GM12878 (cell line): ENCODE results near the gene DHX29. TPM values are rescaled to one million over a fixed set of nuclear protein-coding genes. Genes with fewer than 3 reads are reported as not detected.

Experiments used
- ATAC-seq: fragments of 200-7000 bp; cut with Tn5 transposase; 3 replicates; pipeline ENCODE4 v1.9.1; 2020; ENCODE audit warnings: mild to moderate bottlenecking, moderate library complexity
- BruUV-seq: library from RNA; stranded (reverse); fragments of 400-500 nt; replicated peaks from 2 replicates; lab custom pipeline; 2021; lab: Mats Ljungman, UMichigan
- CTCF ChIA-PET: fragments of 300-600 bp; sonication (Branson Sonifier 250); formaldehyde crosslinking; extraction: SDS; loops from one replicate; lab custom pipeline; 2021; ENCODE audit warnings: inconsistent platforms; lab: Yijun Ruan, JAX
- POLR2A ChIA-PET: fragments of 350-600 bp; formaldehyde crosslinking; extraction: SDS; loops from one replicate; lab custom pipeline; 2021; ENCODE audit warnings: inconsistent platforms; lab: Charles Lee
- RAD21 ChIA-PET: fragments of 300-600 bp; sonication (Branson Sonifier 250); formaldehyde crosslinking; loops from one replicate; lab custom pipeline; 2023; ENCODE audit warnings: antibody characterized with exemption; ENCODE audit not compliant: unreplicated experiment; lab: Charles Lee
- SMC1A ChIA-PET: fragments of 300-600 bp; sonication (Branson Sonifier 250); formaldehyde crosslinking; loops from one replicate; lab custom pipeline; 2023; ENCODE audit not compliant: unreplicated experiment, uncharacterized antibody; lab: Charles Lee
- DNase-seq: peaks from one replicate; pipeline ENCODE4 v3.0.0-alpha.2; 2011; ENCODE audit warnings: low read depth, low spot score
- FAIRE-seq: peaks from 3 replicates; lab custom pipeline; 2011; peaks lifted over from hg19 to GRCh38; lab: Jason Lieb, UNC
- H2AFZ ChIP-seq: 2 replicates; pipeline ENCODE4 v1.6.0; 2011; ENCODE audit warnings: low read depth, low read length, control low read depth; ENCODE audit not compliant: control insufficient read depth
- H3K27ac ChIP-seq: 2 replicates; pipeline ENCODE4 v1.5.1; 2011; ENCODE audit warnings: control low read depth; ENCODE audit not compliant: control insufficient read depth, insufficient read depth
- H3K27me3 ChIP-seq, 2 experiments: replicated peaks in 1 of 2; 2 replicates each; pipeline versions ENCODE4 v1.6.0 to v1.6.1; 2011; ENCODE audit warnings: low read length in 1 of 2; ENCODE audit not compliant: control insufficient read depth in 2 of 2, insufficient read depth in 2 of 2
- H3K36me3 ChIP-seq, 2 experiments: 2 replicates each; pipeline ENCODE4 v1.5.1; 2011; ENCODE audit warnings: low read length in 1 of 2; ENCODE audit not compliant: control insufficient read depth in 2 of 2, insufficient read depth in 2 of 2
- H3K4me1 ChIP-seq: 2 replicates; pipeline ENCODE4 v1.6.1; 2011; ENCODE audit warnings: mild to moderate bottlenecking, low read length, moderate library complexity, mixed read lengths; ENCODE audit not compliant: control insufficient read depth, insufficient read depth
- H3K4me2 ChIP-seq: 2 replicates; pipeline ENCODE4 v1.6.0; 2011; ENCODE audit warnings: control low read depth; ENCODE audit not compliant: control insufficient read depth, insufficient read depth
- H3K4me3 ChIP-seq: fragments of 200-600 bp; sonication (generic); 2 replicates; pipeline ENCODE4 v1.5.1; 2016
- H3K79me2 ChIP-seq: 2 replicates; pipeline ENCODE4 v1.6.0; 2011; ENCODE audit warnings: low read length; ENCODE audit not compliant: control insufficient read depth, insufficient read depth
- H3K9ac ChIP-seq: 2 replicates; pipeline ENCODE4 v1.8.0; 2011; ENCODE audit warnings: low read length, control low read depth, mixed read lengths; ENCODE audit not compliant: control insufficient read depth, insufficient read depth
- H3K9me3 ChIP-seq: replicated peaks from 3 replicates; pipeline ENCODE4 v1.5.1; 2011; ENCODE audit warnings: mild to moderate bottlenecking, low read length; ENCODE audit not compliant: control insufficient read depth, insufficient read depth
- H4K20me1 ChIP-seq: 2 replicates; pipeline ENCODE4 v1.6.0; 2011; ENCODE audit not compliant: control insufficient read depth, insufficient read depth
- BACH1 ChIP-seq: fragments of 450-650 bp; IDR thresholded peaks from 2 replicates; pipeline ENCODE4 v1.6.1; 2017; ENCODE audit warnings: mild to moderate bottlenecking, borderline replicate concordance
- CEBPB ChIP-seq, 2 experiments: fragments of 150-350 bp in 1 of 2; IDR thresholded peaks; 2 replicates each; pipeline ENCODE4 v1.6.1; 2012 to 2014; ENCODE audit warnings: low read depth in 2 of 2, low read length in 2 of 2, borderline replicate concordance in 1 of 2, inconsistent platforms in 1 of 2
- EED ChIP-seq: sonication (generic); IDR thresholded peaks from 2 replicates; pipeline ENCODE4 v1.6.1; 2016; ENCODE audit warnings: antibody characterized with exemption, low read depth
- ETV6 ChIP-seq, 2 experiments: fragments of 450-650 bp in 1 of 2; IDR thresholded peaks in 1 of 2; conservative IDR thresholded peaks in 1 of 2; 2 replicates each; pipeline ENCODE4 v1.6.1; 2014; ENCODE audit warnings: antibody characterized with exemption in 1 of 2, borderline replicate concordance in 1 of 2, low read depth in 1 of 2, mild to moderate bottlenecking in 1 of 2, moderate library complexity in 1 of 2
- FOXM1 ChIP-seq: IDR thresholded peaks from 2 replicates; pipeline ENCODE4 v1.6.1; 2012; ENCODE audit warnings: low read depth, mild to moderate bottlenecking, inconsistent platforms, low read length, moderate library complexity
- GATAD2B ChIP-seq: fragments of 450-650 bp; conservative IDR thresholded peaks from 2 replicates; pipeline ENCODE4 v1.6.1; 2017; ENCODE audit warnings: low read depth, mild to moderate bottlenecking, moderate library complexity
- HDGF ChIP-seq: fragments of 450-650 bp; IDR thresholded peaks from 2 replicates; pipeline ENCODE4 v1.6.1; 2016; ENCODE audit warnings: antibody characterized with exemption
- HSF1 ChIP-seq: fragments of 150-350 bp; IDR thresholded peaks from 2 replicates; pipeline ENCODE4 v1.6.1; 2014; ENCODE audit warnings: mild to moderate bottlenecking, low read depth, low read length
- NBN ChIP-seq: fragments of 450-650 bp; IDR thresholded peaks from 2 replicates; pipeline ENCODE4 v1.6.1; 2016
- NR2C1 ChIP-seq: fragments of 450-650 bp; IDR thresholded peaks from 2 replicates; pipeline ENCODE4 v1.6.1; 2017; ENCODE audit warnings: antibody characterized with exemption, mild to moderate bottlenecking, moderate library complexity
- POLR2AphosphoS2 ChIP-seq: IDR thresholded peaks from 2 replicates; pipeline ENCODE4 v1.6.1; 2011; ENCODE audit warnings: low read depth, mild to moderate bottlenecking, low read length, improper control_type of control experiment, moderate library complexity
- ZBTB33 ChIP-seq: fragments of 450-650 bp; IDR thresholded peaks from 2 replicates; pipeline ENCODE4 v1.6.1; 2017; ENCODE audit warnings: mild to moderate bottlenecking
- WGBS: methylation state at CpG from one replicate; pipeline ENCODE4 v1.1.6; 2016; ENCODE audit warnings: low lambda C conversion rate; ENCODE audit not compliant: insufficient replicate concordance, insufficient coverage; ENCODE audit errors: missing lambda C conversion rate; 5-methylcytosine and 5-hydroxymethylcytosine counted together
- in situ Hi-C: fragments of 300-500 bp; cut with MboI; formaldehyde crosslinking; loops from 9 replicates; pipeline ENCODE4 v1.14.3; 2018; ENCODE audit warnings: mixed read lengths
- intact Hi-C: fragments of 100-400 bp; cut with micrococcal nuclease; formaldehyde crosslinking; loops from one replicate; pipeline ENCODE4 v1.14.2; 2022; ENCODE audit not compliant: unreplicated experiment
- polyA plus RNA-seq, 11 experiments: library from polyadenylated mRNA; depleted of rRNA in 4 of 11; unstranded in 6 of 11; stranded (reverse) in 5 of 11; fragments of >200 nt; fragmentation: Nextera tagmentation in 4 of 11; fragmentation: Illumina TruSeq in 1 of 11; extraction: Ambion mirVana in 4 of 11; extraction: Trizol in 1 of 11; gene quantifications; 1 replicate in 1 of 11; 2 replicates in 10 of 11; pipeline versions ENCODE4 v1.2.1 to v1.2.3, GENCODE V29; 2011 to 2016; ENCODE audit warnings: inconsistent platforms in 2 of 11, missing spikeins in 2 of 11, low read depth in 1 of 11
- total RNA-seq, 4 experiments: library from RNA; depleted of rRNA in 3 of 4; stranded (reverse); fragments of >200 nt in 3 of 4; fragmentation: Illumina TruSeq in 1 of 4; extraction: Trizol in 1 of 4; gene quantifications; 2 replicates each; pipeline versions ENCODE4 v1.2.1 to v1.2.3, GENCODE V29; 2013 to 2021

DHX29 gene
- total and polyA plus RNA-seq, 10 of the 15 experiments (the other 5 are each of a cell fraction or from before 2014, with no cell fraction given) = 5.3 to 49.1 (median 17.2) TPM

- BruUV-seq = no TSS peak
- no peak for FAIRE-seq
- no peak for ATAC-seq
- in situ Hi-C loops = no loop called here
- Histone ChIP-seq H2AFZ (no peak overlapping the region), H3K4me2 (no peak overlapping the region), H3K79me2 (no peaks in the 10 kb centered on the region), H3K27ac (no peak overlapping the region), H3K4me1 (no peaks in the 10 kb centered on the region), H3K9me3 (no peaks in the 10 kb centered on the region), H3K27me3 (no peaks in the 10 kb centered on the region), H3K36me3 (peaks cover 2 to 8% of the 10 kb centered on the region in 2 experiments), H3K9ac (no peak overlapping the region)
- ChIA-PET SMC1A (no interaction called here), POLR2A (interaction anchor here (0.8 kb wide), 1 partner anchor 19 kb away, joined by 3 read pairs; no protein-coding TSS in a partner anchor), RAD21 (no interaction called here), CTCF (interaction anchor here (1.4 kb wide), 1 partner anchor 405 kb away, joined by 3 read pairs; no protein-coding TSS in a partner anchor)
- DNase-seq = no peak
- WGBS = 0% methylated on average over 1 of the region's 1 CpG
- intact Hi-C loops = no loop called here
- no peak for TF ChIP-seq GATAD2B
- TF ChIP-seq, all 136 proteins: peak for 0
- H4K20me1 ChIP-seq = no peaks in the 10 kb centered on the region
- no peak overlapping the region for H3K4me3 ChIP-seq
These were observed 21.0 kb downstream of the DHX29 start for GRCh38 chr5:55286411-55286933.

GRCh38 chr5:55278778-55279177 lies 28.7 kb downstream of the DHX29 start:
- Histone ChIP-seq H3K79me2 (no peaks in the 10 kb centered on the region), H3K4me2 (no peak overlapping the region), H3K4me1 (no peaks in the 10 kb centered on the region), H4K20me1 (no peaks in the 10 kb centered on the region), H3K27ac (no peak overlapping the region), H2AFZ (no peak overlapping the region), H3K27me3 (no peaks in the 10 kb centered on the region), H3K9ac (no peak overlapping the region), H3K36me3 (peaks cover 4 to 11% of the 10 kb centered on the region in 2 experiments), H3K4me3 (no peak overlapping the region), H3K9me3 (no peaks in the 10 kb centered on the region)
- in situ Hi-C loops = no loop called here
- FAIRE-seq (no peak), DNase-seq (no peak), ATAC-seq (no peak)
- WGBS = 100% methylated on average over 4 of the region's 4 CpGs
- ChIA-PET RAD21 (no interaction called here), CTCF (no interaction called here), SMC1A (no interaction called here), POLR2A (no interaction called here)
- no peak for TF ChIP-seq POLR2AphosphoS2
- no peak for TF ChIP-seq HSF1
- no peak for TF ChIP-seq EED
- TF ChIP-seq NBN = no peak
- TF ChIP-seq CEBPB (IDR thresholded peaks at IDR 0.05; ENCODE audit: borderline replicate concordance in 1 of 2, low read depth in 2 of 2, low read length in 2 of 2) = no peak
- TF ChIP-seq ZBTB33 = no peak
- TF ChIP-seq BACH1 = no peak
- no peak for TF ChIP-seq HDGF
- no peak for TF ChIP-seq NR2C1
- TF ChIP-seq ETV6 (conservative IDR thresholded peaks at IDR 0.05 in 1 of 2, IDR thresholded peaks at IDR 0.05 in 1 of 2; ENCODE audit: borderline replicate concordance in 1 of 2, low read depth in 1 of 2) = no peak
- no peak for TF ChIP-seq FOXM1
- BruUV-seq = no TSS peak
- intact Hi-C loops = no loop called here
